Mesothelial cell of epicardium (in vitro differentiated cells): Measurements from ENCODE around the gene HMMR. TPM values are rescaled to one million over a fixed set of nuclear protein-coding genes. Genes with fewer than 3 reads are reported as not detected.

ENCODE experiments used
- DNase-seq, 2 experiments: peaks; one replicate each; pipeline ENCODE4 v3.0.0; 2021; ENCODE audit warnings: low spot score in 2 of 2; ENCODE audit not compliant: unreplicated experiment in 2 of 2
- H3K27ac Mint-ChIP-seq: 2 replicates; pipeline ENCODE4 v1.8.0; 2021; ENCODE audit warnings: mixed read lengths
- H3K27me3 Mint-ChIP-seq: 2 replicates; pipeline ENCODE4 v1.8.0; 2021; ENCODE audit warnings: low read depth, mixed read lengths
- H3K36me3 Mint-ChIP-seq: 2 replicates; pipeline ENCODE4 v1.8.0; 2021; ENCODE audit warnings: mixed read lengths
- H3K4me1 Mint-ChIP-seq: 2 replicates; pipeline ENCODE4 v1.8.0; 2021; ENCODE audit warnings: mixed read lengths
- H3K4me3 Mint-ChIP-seq: 2 replicates; pipeline ENCODE4 v1.8.0; 2021; ENCODE audit warnings: mild to moderate bottlenecking, moderate library complexity, mixed read lengths
- H3K9me3 Mint-ChIP-seq: 2 replicates; pipeline ENCODE4 v1.8.0; 2021; ENCODE audit warnings: mixed read lengths
- CTCF ChIP-seq: fragments of 200-600 bp; sonication (generic); IDR thresholded peaks from one replicate; pipeline ENCODE4 v1.5.0; 2021; ENCODE audit warnings: antibody characterized with exemption; ENCODE audit not compliant: unreplicated experiment
- total RNA-seq: library from RNA; stranded (reverse); gene quantifications from 3 replicates; pipeline ENCODE4 v1.2.1, GENCODE V29; 2021

Gene HMMR
- total RNA-seq, 1 donor from 2014 or later: 9.4 TPM

- Mint-ChIP-seq H3K36me3 (no peaks in the 10 kb centered on the region), H3K4me1 (peaks cover 54% of the 10 kb centered on the region), H3K27ac (peak overlapping the region; percentile 94), H3K9me3 (no peaks in the 10 kb centered on the region), H3K4me3 (peak overlapping the region; percentile 90), H3K27me3 (no peaks in the 10 kb centered on the region)
- DNase-seq: no peak
- TF ChIP-seq CTCF: no peak
Observed at GRCh38 chr5:163504079-163504931, 43.9 kb downstream of the HMMR start.

GRCh38 chr5:163505049-163505367 is 44.6 kb downstream of the HMMR start:
- no peaks in the 10 kb centered on the region for H3K36me3 Mint-ChIP-seq
- DNase-seq: no peak
- peak overlapping the region; percentile 94 for H3K27ac Mint-ChIP-seq
- peaks cover 61% of the 10 kb centered on the region for H3K4me1 Mint-ChIP-seq
- no peak for TF ChIP-seq CTCF
- H3K4me3 Mint-ChIP-seq: peak overlapping the region; percentile 90
- H3K27me3 Mint-ChIP-seq: no peaks in the 10 kb centered on the region
- H3K9me3 Mint-ChIP-seq: no peaks in the 10 kb centered on the region

- TF ChIP-seq CTCF: no peak
- H3K9me3 Mint-ChIP-seq: no peaks in the 10 kb centered on the region
- peak within 1 kb of the TSS; percentile 94 for H3K27ac Mint-ChIP-seq
- peak within 1 kb of the TSS; percentile 90 for H3K4me3 Mint-ChIP-seq
- H3K27me3 Mint-ChIP-seq: no peaks in the 10 kb centered on the region
- peak; percentile 85 to 91 for DNase-seq
- H3K4me1 Mint-ChIP-seq: peaks cover 64% of the 10 kb centered on the region
- H3K36me3 Mint-ChIP-seq: no peaks in the 10 kb centered on the region
Observed at GRCh38 chr5:163505368-163506094, 45.1 kb downstream of the HMMR start, which contains the start of gene MAT2B. TSS of gene MAT2B (plus strand) at chr5:163505619. CDS start at chr5:163505687, 68 bp downstream.

- Mint-ChIP-seq H3K4me3 (peak overlapping the region; percentile 90), H3K4me1 (peaks cover 67% of the 10 kb centered on the region), H3K27me3 (no peaks in the 10 kb centered on the region), H3K9me3 (no peaks in the 10 kb centered on the region), H3K27ac (peak overlapping the region; percentile 94), H3K36me3 (no peaks in the 10 kb centered on the region)
- no peak for DNase-seq
- no peak for TF ChIP-seq CTCF
Observed at GRCh38 chr5:163506095-163506457, 45.6 kb downstream of the HMMR start.

- Mint-ChIP-seq H3K27me3 (no peaks in the 10 kb centered on the region), H3K4me1 (peaks cover 69% of the 10 kb centered on the region), H3K9me3 (no peaks in the 10 kb centered on the region), H3K27ac (peak overlapping the region; percentile 94), H3K4me3 (peak overlapping the region; percentile 90), H3K36me3 (no peaks in the 10 kb centered on the region)
- no peak for TF ChIP-seq CTCF
- DNase-seq: no peak
Observed at GRCh38 chr5:163506726-163507125, 46.3 kb downstream of the HMMR start.
